ENCODE measurements around the gene CLEC4D.

The CLEC4D gene

DNA sequence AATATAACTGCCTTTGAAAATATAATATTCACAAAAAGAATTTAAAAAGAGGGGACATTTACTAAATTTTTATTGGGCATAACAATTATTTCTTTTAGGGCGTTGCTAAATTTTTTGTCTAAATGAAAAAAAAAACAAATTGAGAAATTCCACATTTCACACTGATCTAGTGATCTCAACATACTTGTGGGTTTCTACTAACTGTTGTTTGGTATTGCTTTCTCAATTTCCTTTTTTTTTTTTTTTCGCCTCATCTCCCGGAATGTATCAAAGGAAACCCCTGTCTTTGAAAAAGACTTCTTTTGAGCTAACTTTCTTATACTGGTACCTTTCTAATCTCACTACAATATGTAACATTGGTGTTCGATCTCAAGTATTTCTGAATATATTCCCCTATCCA, at the start of gene CLEC4D:
CLEC4D (plus strand) TSS at position 248 of the 400 bp plus-strand sequence. CDS start 230 bp downstream, outside the sequence.
- Histone ChIP-seq H3K27ac (ENCODE audit: extremely low read depth, low read depth, low read length) (no peak within 1 kb of the TSS), H3K36me3 (ENCODE audit: control insufficient read depth in 2 of 2, insufficient read depth in 1 of 2, low read length in 2 of 2) (no peaks in the 10 kb centered on the region), H3K4me1 (ENCODE audit: control insufficient read depth, insufficient read depth, low read length) (no peaks in the 10 kb centered on the region), H3K4me3 (ENCODE audit: low read depth, low read length) (no peak within 1 kb of the TSS), H3K9me3 (ENCODE audit: control insufficient read depth, insufficient read depth, low read depth, low read length) (no peaks in the 10 kb centered on the region)
- TF ChIP-seq ZNF2 (tag by site-specific recombination; IDR thresholded peaks at IDR 0.05): no peak
- ChIA-PET POLR2A (no interaction called here), CTCF (no interaction called here)

DNA sequence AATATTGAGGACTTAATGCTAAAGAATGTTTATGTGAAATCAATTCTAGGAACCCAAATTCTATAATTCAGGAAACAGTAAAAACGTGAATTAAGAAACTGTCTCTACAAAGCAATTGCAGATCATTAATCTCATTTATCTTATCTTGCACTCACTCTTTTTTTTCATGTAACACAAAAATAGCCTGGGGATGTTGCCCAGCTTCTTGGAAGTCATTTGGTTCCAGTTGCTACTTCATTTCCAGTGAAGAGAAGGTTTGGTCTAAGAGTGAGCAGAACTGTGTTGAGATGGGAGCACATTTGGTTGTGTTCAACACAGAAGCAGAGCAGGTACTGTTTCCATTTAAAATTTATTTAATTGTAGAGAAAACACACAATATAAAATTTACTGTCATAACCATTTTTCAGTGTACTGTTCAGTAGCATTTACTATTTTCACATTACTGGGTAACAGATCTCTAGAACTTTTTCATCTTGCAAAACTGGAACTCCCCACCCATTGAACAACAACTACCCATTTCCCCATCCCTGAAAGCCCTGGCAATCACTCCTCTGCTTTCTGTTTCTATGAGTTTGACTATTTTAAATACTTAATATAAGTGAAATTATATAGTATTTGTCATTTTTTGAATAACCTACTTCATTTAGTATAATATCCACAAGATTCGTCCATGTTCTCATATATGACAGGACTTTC, 47.9 kb upstream of the CLEC4D start:
- Histone ChIP-seq H3K27ac (ENCODE audit: extremely low read depth, low read depth, low read length) (no peak overlapping the region), H3K4me3 (ENCODE audit: low read depth, low read length) (no peak overlapping the region), H3K4me1 (ENCODE audit: control insufficient read depth, insufficient read depth, low read length) (no peaks in the 10 kb centered on the region), H3K9me3 (ENCODE audit: control insufficient read depth, insufficient read depth, low read depth, low read length) (no peaks in the 10 kb centered on the region), H3K36me3 (ENCODE audit: control insufficient read depth in 2 of 2, insufficient read depth in 1 of 2, low read length in 2 of 2) (no peaks in the 10 kb centered on the region)
- ChIA-PET CTCF (no interaction called here), POLR2A (no interaction called here)
- no peak for TF ChIP-seq ZNF521 (tag by site-specific recombination; IDR thresholded peaks at IDR 0.05)

DNA sequence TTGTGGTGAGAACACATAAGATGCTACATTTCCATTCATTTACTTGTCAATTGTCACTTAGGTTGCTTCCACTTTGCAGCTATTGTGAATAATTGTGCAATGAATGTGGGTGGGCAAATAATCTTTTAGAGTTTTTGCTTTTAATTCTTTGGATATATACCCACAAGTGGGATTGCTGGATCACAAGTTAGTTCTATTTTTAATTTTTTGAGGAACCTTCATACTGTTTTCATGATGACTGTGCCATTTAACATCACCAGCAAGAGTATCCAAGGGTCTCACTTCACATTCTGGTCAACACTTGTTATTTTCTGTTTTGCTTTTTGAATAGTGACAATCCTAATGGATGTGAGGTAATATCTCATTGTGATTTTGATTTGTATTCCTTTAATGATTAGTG, 47.1 kb upstream of the CLEC4D start:
- no peak overlapping the region for H3K27ac ChIP-seq (ENCODE audit: extremely low read depth, low read depth, low read length)
- no peaks in the 10 kb centered on the region for H3K36me3 ChIP-seq (ENCODE audit: control insufficient read depth in 2 of 2, insufficient read depth in 1 of 2, low read length in 2 of 2)
- H3K4me1 ChIP-seq (ENCODE audit: control insufficient read depth, insufficient read depth, low read length): no peaks in the 10 kb centered on the region
- TF ChIP-seq ZNF514 (tag by site-specific recombination; IDR thresholded peaks at IDR 0.05): no peak
- no peak for TF ChIP-seq HOXA7 (CRISPR knock-in tag; IDR thresholded peaks at IDR 0.05; ENCODE audit: borderline replicate concordance)
- TF ChIP-seq WT1 (tag by site-specific recombination; IDR thresholded peaks at IDR 0.05): no peak
- no peak for TF ChIP-seq ZNF791 (tag by site-specific recombination; IDR thresholded peaks at IDR 0.05)
- no peak for TF ChIP-seq ZSCAN23 (tag by site-specific recombination; IDR thresholded peaks at IDR 0.05)
- TF ChIP-seq KLF9 (tag by site-specific recombination; IDR thresholded peaks at IDR 0.05; ENCODE audit: low read depth): no peak
- TF ChIP-seq ZNF530 (tag by site-specific recombination; IDR thresholded peaks at IDR 0.05; ENCODE audit: low read depth): no peak
- TF ChIP-seq ZBTB20 (tag by site-specific recombination; IDR thresholded peaks at IDR 0.05): no peak
- no peak for TF ChIP-seq ZBTB48 (tag by site-specific recombination; IDR thresholded peaks at IDR 0.05)
- TF ChIP-seq ZNF558 (tag by site-specific recombination; IDR thresholded peaks at IDR 0.05): no peak
- no peak for TF ChIP-seq ZNF777 (tag by site-specific recombination; IDR thresholded peaks at IDR 0.05; ENCODE audit: borderline replicate concordance)
- TF ChIP-seq TCF7L2 (IDR thresholded peaks at IDR 0.05; ENCODE audit: borderline replicate concordance, low read depth, low read length): no peak
- TF ChIP-seq GLIS1 (tag by site-specific recombination; IDR thresholded peaks at IDR 0.05): no peak
- TF ChIP-seq, protein P1, sequence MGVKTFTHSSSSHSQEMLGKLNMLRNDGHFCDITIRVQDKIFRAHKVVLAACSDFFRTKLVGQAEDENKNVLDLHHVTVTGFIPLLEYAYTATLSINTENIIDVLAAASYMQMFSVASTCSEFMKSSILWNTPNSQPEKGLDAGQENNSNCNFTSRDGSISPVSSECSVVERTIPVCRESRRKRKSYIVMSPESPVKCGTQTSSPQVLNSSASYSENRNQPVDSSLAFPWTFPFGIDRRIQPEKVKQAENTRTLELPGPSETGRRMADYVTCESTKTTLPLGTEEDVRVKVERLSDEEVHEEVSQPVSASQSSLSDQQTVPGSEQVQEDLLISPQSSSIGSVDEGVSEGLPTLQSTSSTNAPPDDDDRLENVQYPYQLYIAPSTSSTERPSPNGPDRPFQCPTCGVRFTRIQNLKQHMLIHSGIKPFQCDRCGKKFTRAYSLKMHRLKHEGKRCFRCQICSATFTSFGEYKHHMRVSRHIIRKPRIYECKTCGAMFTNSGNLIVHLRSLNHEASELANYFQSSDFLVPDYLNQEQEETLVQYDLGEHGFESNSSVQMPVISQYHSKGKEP (tag by site-specific recombination; IDR thresholded peaks at IDR 0.05): no peak
- TF ChIP-seq OVOL3 (tag by site-specific recombination; IDR thresholded peaks at IDR 0.05): no peak
- TF ChIP-seq, protein P2, sequence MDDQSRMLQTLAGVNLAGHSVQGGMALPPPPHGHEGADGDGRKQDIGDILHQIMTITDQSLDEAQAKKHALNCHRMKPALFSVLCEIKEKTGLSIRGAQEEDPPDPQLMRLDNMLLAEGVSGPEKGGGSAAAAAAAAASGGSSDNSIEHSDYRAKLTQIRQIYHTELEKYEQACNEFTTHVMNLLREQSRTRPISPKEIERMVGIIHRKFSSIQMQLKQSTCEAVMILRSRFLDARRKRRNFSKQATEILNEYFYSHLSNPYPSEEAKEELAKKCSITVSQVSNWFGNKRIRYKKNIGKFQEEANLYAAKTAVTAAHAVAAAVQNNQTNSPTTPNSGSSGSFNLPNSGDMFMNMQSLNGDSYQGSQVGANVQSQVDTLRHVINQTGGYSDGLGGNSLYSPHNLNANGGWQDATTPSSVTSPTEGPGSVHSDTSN (CRISPR knock-in tag; IDR thresholded peaks at IDR 0.05): no peak
- H3K4me3 ChIP-seq (ENCODE audit: low read depth, low read length): no peak overlapping the region
- POLR2A ChIA-PET: no interaction called here
- H3K9me3 ChIP-seq (ENCODE audit: control insufficient read depth, insufficient read depth, low read depth, low read length): no peaks in the 10 kb centered on the region
- CTCF ChIA-PET: no interaction called here

All from HEK293 (cell line).